HG02571 (cell line): Measurements from ENCODE around the gene SNX3.

Experiments
- ATAC-seq: cut with Tn5 transposase; IDR thresholded peaks from one replicate; pipeline ENCODE4 v1.9.1; 2021; ENCODE audit warnings: mild to moderate bottlenecking, moderate library complexity; ENCODE audit not compliant: unreplicated experiment

SNX3 gene

GRCh38 chr6:108209738-108210137 lies 51.1 kb downstream of the SNX3 start:
- no peak for ATAC-seq

GRCh38 chr6:108207013-108207412 lies 53.8 kb downstream of the SNX3 start:
- no peak for ATAC-seq

GRCh38 chr6:108203189-108204112 lies 57.4 kb downstream of the SNX3 start:
- no peak for ATAC-seq

- no peak for ATAC-seq
Measured at GRCh38 chr6:108200631-108201030, 60.2 kb downstream of the SNX3 start.

GRCh38 chr6:108200186-108200585 lies 60.7 kb downstream of the SNX3 start:
- no peak for ATAC-seq

- ATAC-seq = no peak
Measured at GRCh38 chr6:108198761-108199498, 61.9 kb downstream of the SNX3 start.

GRCh38 chr6:108195209-108195608 lies 65.6 kb downstream of the SNX3 start:
- no peak for ATAC-seq

GRCh38 chr6:108194503-108194902 lies 66.3 kb downstream of the SNX3 start:
- no peak for ATAC-seq

GRCh38 chr6:108193835-108194234 lies 67.0 kb downstream of the SNX3 start:
- ATAC-seq = no peak

GRCh38 chr6:108193131-108193530 lies 67.7 kb downstream of the SNX3 start:
- ATAC-seq = no peak

GRCh38 chr6:108187519-108187918 lies 73.3 kb downstream of the SNX3 start:
- ATAC-seq = no peak

- ATAC-seq = no peak
Measured at GRCh38 chr6:108186226-108186625, 74.6 kb downstream of the SNX3 start.

GRCh38 chr6:108180776-108181175 lies 80.1 kb downstream of the SNX3 start:
- no peak for ATAC-seq

- no peak for ATAC-seq
Measured at GRCh38 chr6:108180266-108180665, 80.6 kb downstream of the SNX3 start.

- no peak for ATAC-seq
Measured at GRCh38 chr6:108179741-108180140, 81.1 kb downstream of the SNX3 start.

- no peak for ATAC-seq
Measured at GRCh38 chr6:108176281-108177089, 84.4 kb downstream of the SNX3 start.

GRCh38 chr6:108175592-108176279 lies 85.1 kb downstream of the SNX3 start:
- no peak for ATAC-seq

GRCh38 chr6:108175176-108175591 lies 85.7 kb downstream of the SNX3 start:
- ATAC-seq = no peak

GRCh38 chr6:108174371-108175175 lies 86.3 kb downstream of the SNX3 start:
- ATAC-seq = no peak
